HG02798 (cell line): ENCODE data around the gene VPS54.
"Not testable (repeated sequence)": the region's sequence is repeated elsewhere in the genome, so short reads cannot be mapped to it uniquely, and the experiment has no call there.

ENCODE experiments used
- ATAC-seq: cut with Tn5 transposase; IDR thresholded peaks from one replicate; pipeline ENCODE4 v1.9.1; 2021; ENCODE audit warnings: mild to moderate bottlenecking; ENCODE audit not compliant: unreplicated experiment, poor library complexity

VPS54 gene

DNA sequence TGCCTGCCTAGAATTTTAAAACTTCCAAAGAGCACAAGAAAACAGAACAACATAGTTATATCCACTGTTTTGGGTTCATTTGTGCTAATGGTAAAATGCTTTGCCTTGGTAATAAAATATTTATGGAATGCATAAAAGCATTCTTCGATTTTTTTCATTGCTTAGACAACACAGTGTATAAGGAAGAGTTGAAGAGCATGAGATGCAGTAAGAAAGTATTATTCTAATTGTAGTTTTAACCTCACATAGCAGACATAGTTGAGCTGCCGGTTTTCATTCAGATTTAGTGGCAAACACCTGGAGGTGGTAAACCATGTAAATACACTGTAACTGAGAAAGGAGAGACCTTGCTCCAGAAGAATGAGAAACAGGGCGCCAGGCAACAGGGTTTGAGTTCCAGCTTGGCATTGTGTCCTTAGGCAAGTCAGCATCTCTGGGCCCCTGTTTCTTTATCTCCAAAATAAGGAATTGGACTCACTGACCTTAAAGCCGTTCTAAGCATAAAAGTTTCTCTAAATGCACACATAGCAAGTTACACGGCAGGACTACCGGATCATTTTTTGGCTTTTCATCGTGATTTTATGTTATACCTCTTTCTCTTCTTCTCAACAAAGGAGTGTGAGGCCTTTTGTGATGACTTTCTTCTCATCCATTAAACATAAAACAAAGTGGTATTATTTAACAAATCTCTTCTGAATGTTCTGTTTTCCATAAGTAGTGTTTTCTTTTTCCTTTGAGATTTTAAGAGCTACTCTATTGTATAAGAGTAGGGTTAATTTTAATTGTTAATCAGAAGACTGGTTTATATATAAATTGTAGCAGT is 169.6 kb downstream of the VPS54 start:
- no peak for ATAC-seq

DNA sequence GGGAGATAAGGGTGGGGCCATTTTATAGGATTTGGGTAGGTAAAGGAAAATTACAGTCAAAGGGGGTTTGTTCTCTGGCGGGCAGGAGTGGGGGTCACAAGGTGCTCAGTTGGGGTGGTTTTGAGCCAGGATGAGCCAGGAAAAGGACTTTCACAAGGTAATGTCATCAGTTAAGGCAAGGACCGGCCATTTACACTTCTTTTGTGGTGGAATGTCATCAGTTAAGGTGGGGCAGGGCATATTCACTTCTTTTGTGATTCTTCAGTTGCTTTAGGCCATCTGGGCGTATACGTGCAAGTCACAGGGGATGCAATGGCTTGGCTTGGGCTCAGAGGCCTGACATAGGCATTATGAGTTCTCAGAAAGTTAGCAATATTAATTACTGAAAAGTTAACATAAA is 171.7 kb downstream of the VPS54 start:
- ATAC-seq = not testable (repeated sequence)

DNA sequence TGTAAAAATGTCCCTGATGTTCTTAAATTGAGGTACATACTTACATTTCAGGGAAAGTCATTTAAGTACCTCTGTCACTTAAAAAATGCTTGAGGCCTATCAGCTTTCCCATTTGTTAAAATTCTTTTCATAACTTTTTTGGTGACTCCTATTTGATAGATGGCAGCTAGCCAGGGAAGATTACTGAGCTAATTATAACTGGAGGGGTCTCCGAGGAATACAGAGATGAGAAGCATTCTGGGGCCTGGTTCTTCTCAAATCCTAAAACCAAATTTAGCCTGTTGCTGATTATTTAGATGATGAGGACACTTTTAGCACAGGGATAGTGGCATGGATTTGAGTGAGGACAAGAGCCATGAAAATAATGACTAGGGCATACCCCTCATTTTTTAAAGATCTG is 172.7 kb downstream of the VPS54 start:
- ATAC-seq = no peak

DNA sequence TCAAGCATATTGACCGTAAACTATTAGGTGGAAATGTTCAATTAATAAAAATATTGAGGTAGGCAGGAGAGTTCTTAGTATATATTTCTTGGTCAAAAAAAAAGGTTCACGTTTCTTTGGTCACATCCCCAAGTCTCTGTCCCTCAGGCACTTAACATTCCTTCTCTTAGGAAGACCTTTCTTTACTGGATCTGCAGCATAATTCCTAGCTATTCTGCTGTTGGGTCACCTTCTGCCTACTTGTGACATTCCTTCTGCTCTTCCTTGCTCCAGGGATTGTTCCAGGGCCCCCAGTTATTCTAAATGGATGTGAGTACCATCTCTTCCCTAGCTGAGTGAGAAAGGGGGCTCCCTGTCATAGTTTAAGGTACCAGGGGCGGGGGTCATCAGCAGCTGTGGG is 173.4 kb downstream of the VPS54 start:
- no peak for ATAC-seq

DNA sequence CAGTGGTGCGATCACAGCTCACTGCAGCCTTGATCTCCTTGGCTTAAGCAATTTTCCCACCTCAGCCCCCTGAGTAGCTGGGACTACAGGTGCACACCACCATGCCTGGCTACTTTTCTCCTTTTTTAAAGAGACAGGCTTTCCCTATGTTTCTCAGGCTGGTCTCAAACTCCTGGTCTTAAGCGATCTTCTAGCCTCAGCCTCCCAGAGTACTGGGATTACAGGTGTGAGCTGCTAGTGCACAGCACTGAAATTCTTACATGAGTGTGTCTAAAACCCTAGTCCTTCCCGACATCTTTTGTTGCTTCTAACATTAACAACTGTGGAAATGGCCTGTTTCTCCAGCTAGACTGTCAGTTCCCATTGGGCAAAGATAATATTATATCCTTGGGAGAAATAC is 174.6 kb downstream of the VPS54 start:
- ATAC-seq = no peak

DNA sequence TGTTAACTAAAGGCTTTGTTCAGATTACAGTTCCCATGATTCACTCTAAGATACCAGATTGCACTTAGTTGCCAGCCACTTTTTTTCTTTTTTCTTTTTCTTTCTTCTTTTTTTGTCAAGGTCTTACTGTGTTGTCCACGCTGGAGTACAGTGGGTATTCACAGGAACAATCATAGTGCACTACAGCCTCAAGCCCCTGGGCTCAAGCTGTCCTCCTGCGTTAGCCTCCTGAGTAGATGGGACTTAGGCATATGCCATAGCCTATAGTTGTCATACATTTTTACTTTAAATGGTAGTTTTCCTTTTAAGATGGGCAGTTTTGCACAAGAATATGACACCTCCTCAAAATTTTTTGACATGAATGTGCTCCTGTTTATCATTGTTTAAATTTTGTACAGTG is 175.4 kb downstream of the VPS54 start:
- no peak for ATAC-seq

DNA sequence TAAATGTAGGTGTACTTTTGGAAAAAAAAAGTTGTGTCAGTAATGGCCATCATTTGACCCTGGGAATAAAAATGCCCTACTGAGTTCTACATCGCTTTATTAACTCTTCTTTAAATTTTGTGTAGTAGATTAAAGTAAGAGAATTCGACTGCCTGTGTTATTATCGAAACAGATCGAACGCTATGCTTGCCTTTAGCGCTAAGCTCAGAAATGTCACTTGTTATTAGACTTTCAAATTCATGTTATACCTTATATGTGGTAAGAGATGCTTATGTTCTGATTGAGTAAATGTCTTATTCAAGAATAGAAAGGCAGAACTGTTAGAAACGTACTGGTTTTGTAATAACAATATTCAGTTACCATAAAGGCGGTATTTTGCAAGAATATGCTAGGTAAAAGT is 176.1 kb downstream of the VPS54 start:
- no peak for ATAC-seq

DNA sequence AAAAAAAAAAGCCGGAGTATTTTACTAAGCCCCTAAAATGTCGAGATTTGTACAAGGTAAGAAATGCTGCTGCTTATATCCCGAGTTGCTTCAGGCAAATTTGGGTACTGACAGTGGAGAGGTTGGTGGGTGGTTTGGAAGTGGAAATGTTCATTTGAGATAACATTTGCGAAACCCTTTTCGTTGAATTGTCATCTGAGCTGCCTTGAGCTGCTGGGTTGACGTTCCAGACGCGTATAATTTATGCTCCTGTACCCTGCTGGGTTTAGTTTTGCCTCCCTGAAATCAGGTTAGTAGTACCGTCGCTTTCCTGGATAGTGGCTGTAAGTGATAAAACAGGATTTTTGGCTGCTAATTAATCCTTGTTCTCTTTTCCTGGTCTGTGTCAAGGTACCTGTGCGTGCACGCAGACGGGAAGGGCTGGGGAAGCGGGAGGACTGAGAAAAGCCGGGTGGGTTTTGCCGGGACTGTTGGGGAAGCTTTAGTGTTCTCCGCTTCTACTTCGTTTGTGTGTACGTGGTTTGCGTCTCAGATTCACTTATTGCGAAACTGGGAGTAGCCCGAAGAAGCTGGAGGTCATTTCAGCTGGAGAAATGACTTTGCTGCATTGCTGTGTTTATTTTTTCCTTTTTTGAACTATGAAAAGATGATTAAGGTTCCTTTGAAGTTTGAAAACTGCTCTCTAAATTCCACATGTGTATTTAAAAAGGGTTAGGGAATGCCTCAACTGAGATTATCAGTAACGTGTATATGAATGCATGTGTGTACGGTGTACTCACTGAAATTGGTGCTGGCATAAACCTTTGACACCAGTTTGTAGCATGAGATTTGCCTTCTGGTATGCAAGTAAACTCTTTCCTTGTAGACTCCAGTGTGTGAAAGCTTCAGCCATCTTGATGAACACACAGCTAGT is 176.8 kb downstream of the VPS54 start:
- ATAC-seq = no peak
